ENCODE results near the gene CDHR2.
A peak's percentile ranks its signal among the peaks of the same experiment; 100 is the strongest.
"Not testable (repeated sequence)": the region's sequence is repeated elsewhere in the genome, so short reads cannot be mapped to it uniquely, and the experiment has no call there.

CDHR2 gene

DNA sequence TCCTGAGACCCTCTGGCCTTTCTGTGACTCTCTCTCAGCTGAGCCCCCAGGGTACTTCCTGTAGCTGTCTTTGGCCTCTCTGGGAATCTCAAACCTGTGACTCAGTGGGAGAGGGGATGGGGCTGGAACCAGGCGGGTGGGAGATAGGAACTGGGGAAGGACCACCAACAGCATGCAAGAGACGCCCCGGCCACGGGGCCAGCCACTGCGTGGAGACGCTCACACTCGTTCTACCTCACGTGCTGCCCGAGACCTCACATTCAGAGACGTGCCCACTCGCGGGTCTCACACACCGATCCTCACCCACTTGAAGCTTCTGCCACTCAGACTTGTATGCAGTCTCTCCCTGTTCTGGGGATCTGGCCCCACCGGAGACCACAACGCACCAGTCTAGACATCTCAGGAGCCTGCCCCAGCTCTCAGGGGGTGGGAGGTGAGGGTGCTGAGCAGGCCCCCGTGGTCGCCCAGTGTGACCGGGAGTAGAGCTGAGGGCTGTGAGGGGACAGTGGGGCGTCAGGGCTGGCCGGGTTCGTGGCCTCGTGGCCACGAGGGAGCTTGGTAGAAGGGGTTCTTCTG, 47.0 kb downstream of the CDHR2 start:
- no peak for DNase-seq (ENCODE audit: low read depth, low spot score)

DNA sequence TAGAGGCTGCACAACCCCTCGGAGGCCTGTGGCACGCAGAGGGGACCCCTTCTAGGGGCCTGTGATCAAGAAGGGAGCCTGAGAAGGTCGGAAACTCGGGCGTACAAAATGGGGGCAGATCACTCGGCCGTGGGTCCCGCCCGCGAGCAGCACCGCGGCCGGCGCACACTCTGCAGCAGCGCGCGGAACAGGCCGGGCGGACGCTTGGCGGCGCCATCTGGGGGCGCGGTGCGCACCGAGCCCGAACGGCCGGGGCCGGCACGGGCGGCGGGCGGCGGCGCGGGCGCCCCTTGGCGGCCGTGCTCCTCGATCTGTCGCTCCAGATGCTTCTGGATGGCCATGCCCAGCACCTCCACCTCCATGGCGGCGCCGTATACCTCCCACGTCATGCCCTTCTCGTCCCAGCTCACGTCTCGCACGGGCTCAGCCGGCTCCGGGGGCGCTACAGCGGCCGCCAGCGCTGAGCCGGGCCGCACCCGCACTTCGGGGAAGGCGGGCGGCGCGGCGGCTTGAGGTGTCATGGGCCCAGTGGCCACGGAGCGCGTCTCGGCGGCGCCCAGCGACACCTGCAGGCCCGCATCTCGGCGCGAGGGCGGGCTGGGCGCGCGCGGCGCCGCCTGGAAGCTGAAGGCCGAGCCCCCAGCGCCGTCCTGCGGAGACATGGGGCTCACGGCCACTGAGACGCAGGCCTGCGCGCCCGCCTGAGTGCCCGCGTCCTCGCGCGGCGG, 47.7 kb downstream of the CDHR2 start:
- DNase-seq (ENCODE audit: low read depth, low spot score) = peak; percentile 30

DNA sequence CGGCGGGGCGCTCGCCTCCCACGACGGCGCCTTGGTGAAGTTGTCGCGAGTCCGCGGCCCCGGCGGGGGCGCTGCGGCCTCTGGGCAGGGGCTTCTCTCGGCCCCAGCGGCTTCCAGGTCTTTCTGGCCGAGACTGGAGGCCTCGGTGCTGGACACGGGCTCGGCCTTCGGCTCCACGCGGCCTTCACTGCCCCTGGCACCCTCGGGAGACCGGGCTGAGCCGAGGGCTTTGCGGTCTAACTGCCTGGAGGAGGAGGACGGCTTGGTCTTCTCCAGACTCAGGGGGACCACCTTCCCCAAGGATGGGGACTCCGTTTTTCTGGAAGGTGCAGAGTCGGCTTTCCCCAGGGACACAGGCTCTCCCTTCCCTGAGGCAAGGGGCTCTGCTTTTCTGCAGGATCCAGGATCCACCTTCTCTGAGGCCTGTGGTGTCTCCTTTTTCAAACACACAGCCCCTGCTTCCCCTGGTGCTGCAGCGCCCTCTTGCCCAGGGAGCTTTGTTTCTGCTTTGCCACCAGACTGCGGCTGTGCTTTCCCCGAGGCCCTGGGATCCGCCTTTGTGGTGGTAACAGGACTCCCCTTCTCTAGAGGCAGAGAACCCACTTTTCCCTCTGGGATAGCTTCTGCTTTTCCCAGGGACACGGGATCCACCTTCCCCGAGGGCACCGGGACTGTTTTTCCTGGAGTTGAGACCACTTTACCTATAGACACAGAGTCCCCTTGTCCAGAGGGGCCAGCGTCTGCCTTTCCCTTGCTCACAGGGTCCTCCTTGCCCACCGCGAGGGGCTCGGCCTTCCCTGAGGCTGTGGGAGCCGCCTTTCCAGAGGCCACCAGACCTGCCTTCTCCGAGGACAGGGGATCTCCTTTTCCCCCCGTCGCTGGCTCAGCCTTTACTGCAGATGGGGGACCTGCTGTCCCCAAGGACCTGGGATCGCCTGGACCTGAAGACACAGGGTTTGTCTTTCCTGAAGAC, 48.6 kb downstream of the CDHR2 start:
- no peak for DNase-seq (ENCODE audit: low read depth, low spot score)

DNA sequence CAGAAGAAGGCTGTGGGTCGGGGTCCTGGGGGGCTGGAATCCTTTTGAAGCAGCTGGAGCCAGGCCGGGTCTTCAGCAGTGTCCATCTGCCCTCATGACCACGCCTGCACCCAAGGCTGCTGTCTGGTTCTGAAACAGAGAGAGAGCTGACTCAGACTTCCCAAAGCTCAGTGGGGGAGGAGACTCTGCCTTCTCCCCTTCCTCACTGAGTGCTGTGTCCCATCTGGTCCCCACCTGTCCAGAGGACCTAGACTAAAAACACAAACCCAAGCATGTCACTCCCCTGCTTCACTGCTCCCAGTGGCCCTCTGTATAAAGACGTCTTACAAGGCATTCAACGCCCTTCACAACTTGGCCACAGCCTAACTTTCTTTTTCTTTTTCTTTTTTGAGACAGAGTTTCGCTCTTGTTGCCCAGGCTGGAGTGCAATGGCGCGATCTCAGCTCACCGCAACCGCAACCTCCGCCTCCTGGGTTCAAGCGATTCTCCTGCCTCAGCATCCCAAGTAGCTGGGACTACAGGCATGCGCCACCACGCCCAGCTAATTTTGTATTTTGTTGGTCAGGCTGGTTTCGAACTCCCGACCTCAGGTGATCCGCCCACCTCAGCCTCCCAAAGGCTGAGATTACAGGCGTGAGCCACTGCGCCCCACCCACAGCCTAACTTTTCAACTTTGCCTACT, 50.7 kb downstream of the CDHR2 start:
- not testable (repeated sequence) for DNase-seq (ENCODE audit: low read depth, low spot score)

DNA sequence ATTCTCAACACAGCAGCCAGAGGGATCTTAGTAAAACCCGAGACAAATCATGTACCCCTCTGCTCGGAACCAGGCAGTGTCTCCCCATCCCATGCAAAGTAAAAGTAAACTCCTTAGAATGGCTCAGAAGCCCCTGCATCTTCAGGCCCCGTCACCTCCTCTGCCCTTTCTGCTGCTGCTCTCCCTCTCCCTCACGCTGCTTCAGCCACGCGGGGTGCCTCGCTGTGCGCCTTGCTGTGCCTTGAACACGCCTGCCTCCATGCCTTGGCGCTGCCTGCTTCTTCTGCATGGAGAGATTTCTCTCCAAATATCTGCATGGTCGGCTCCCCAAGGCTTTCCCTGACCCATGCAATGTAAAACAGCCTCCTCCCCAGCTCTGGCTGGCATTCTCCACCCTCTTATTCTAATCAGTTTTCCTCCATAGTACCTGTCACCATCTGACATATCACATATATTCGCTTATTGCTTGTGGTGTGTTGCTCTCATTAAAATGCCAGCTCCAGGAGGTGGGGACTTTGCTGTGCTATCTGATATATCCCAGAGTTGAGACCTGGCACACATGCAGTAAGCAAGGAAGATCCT, 52.9 kb downstream of the CDHR2 start:
- no peak for DNase-seq (ENCODE audit: low read depth, low spot score)

DNA sequence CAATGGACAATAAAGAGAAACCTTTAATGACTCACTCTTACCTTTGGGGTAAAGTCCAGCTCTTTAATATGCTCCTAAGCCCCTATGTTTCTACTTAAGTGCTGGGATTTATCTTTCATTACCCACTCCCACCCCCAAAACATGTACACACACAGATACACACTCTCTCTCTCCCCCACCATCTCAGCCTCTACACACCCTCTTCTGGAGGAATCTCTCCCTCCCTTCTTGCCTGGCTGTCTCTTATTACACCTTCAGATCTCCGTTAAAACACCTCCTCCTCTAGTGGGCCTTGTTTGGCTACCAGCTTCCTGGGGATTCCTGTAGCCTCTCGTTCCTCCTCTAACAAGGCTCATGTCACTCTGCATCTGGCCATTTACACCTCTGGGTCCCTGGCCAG, 53.9 kb downstream of the CDHR2 start:
- no peak for DNase-seq (ENCODE audit: low read depth, low spot score)

DNA sequence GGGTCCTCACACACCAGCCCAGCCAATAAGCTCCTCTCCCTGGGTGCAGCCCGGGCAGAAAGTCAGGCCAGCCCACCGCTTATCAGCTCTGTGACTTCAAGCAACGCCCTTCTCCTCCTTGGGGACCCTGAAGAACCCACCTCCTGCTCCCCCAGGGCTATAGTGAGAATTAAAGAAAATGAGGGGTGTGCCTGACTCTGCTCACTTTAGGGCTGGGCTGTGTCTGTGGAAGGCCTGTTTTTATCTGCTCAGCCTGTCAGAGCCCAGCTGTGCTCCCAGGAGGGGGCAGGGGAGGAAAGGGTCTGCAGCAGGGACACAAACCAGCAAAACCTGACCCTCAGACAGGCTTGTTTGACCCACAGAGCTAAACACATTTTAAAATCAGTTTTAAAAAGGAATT, 56.9 kb downstream of the CDHR2 start:
- DNase-seq (ENCODE audit: low read depth, low spot score) = no peak

DNA sequence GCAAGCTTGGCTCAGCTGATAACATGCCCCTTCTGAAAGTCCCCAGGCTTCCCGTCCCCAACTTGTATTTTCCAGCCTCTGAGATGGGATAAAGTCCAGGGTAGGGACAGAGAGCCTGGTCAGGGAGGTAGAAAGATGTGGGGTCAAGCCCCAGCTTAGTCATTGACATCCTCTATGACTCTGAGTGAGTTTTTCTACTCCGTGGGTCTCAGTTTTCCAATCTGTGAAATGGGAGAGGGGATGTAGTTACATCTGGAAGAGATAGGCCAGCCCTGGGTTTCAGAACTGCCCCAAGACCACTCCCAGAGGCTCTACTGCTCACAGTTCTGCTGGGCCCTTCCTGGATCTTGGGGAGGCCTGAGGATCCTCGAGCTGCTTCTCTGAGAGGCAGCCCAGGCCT, 57.7 kb downstream of the CDHR2 start:
- DNase-seq (ENCODE audit: low read depth, low spot score) = no peak

DNA sequence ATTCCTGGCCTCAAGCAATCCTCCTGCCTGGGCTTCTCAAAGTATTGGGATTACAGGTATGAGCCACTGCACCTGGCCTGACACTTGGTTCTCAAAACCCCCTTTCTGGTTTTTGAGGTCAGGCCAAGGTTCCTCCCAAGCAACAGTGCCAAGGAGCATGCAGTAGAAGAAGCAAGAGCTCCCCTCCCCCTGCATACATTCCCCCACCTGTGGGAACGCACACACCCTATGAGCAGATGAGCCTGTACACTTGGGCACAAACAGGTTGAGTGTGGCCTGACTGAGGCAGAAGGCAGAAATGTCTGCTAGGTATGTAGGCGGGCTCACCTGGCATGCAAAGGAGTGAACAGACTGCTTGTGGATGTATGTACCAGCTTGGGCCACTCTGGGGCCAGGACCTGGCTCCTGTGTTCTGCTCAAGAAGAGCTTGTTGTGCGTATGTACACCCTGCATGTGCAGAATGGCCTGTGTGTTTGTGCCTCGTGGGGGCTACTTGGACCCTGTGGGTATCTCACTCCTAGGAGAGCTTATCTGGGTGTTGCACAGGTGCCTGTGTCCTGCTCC, 59.1 kb downstream of the CDHR2 start:
- no peak for DNase-seq (ENCODE audit: low read depth, low spot score)

DNA sequence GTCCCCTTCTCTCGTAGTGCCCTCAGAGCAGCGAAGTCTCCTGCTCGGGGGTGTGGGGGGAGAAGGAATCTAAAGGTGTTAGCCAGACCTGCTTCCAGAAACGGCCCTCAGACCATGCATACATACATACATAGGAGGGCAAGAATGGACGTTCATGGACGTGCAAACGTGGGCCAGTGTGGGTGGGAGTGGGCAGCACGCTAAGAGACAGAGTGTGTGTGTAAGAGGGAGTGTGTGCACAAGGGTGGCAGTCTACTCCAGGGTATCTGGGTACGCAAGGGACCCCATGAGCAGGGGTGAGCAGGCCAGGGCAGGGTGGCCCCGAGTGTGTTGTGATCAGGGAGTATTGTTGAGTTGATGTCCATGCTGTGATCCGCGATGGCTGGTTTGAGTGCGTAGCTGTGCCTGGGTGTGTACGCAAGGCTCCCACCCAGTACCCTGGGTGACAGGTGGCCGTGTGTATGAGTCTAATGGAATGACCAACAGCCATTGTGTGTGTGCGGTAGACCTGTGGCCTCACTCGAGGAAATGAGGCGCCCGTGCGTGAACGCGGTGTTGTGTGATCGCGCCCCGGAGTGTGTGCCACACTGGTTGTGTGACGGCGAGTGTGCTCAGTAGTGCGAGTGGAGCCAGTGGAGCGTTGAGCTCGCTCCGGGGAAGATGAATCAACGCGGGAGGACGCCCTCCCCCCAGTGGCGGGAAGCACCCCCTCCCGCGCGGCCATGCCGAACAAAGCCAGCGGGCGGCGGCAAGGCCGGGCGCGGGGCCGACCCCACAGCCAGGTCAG, 60.0 kb downstream of the CDHR2 start:
- no peak for DNase-seq (ENCODE audit: low read depth, low spot score)

DNA sequence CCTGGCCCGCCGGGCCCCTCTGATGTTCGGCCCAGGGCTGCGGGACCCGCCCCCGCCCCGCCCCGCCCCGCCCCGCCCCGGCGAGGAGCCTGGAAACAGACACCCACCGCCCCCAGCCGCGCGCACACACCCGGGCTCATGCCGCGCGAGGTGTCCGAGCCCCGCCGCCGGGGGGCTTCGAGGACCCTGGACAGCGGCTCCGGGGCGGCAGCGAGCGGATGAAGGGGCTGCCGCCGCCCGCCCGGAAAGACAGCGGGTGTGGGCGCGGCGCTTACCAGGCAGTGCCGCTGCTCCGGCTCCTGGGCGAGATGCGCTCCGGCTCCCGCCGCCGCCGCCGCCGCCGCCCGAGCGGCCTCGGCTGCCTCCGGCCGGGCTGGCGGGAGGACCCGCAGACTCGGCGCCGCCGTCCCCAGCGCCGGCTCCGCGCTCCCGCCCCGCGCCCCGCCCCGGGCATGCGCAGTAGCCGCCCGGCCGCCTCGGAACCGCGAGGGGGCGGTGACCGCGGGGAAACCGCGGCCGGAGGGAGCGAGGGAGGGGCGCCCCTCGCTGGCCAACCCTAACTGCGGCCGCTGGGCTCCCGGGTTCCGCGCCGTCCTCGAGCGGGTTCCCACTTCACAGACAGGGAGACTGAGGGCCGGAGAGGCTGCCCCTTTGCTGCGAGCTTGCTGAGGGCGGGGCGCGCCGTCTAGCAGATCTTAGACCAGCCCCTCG, 60.7 kb downstream of the CDHR2 start, which contains the start of gene GPRIN1:
Gene GPRIN1 (minus strand): TSS at position 433 of the 711 bp plus-strand sequence. CDS start 10,322 bp downstream, outside the sequence.
- no peak for DNase-seq (ENCODE audit: low read depth, low spot score)

DNA sequence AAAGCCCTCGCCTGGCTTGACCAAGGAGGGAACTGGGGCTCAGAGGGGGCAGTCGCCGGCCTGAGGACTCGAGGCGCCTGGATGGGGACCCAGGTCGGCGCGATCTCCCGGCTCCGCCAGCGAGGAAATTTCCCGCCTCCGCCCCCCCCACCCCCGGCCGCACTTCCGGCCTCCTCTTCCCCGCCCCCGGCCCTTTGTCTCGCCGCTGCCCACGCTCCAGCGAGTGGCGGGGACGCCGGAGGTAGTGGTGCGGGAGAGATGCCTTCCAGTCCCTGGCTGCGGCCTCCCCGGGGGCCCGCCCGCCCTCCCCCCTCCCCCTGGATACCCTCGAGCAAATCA, 61.3 kb downstream of the CDHR2 start:
- DNase-seq (ENCODE audit: low read depth, low spot score) = no peak

DNA sequence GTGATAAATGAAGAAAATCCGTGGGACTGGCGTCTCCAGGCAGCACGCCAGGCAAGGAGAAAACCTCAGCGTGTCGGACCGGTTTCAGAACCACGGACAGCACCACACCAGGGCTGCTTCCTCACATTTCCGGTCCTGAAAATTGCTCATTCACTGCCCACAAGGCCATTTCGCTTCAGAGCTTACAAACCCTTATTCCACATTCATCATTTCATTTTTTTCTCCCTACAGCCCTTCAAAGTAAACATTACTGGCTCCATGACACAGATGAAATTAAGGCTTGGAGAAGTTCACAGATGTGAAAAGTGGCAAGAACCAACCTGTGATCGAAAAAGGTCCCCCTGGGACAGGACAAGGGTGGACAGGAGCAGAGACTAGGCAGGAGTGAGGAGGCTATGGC, 62.3 kb downstream of the CDHR2 start:
- DNase-seq (ENCODE audit: low read depth, low spot score) = no peak

DNA sequence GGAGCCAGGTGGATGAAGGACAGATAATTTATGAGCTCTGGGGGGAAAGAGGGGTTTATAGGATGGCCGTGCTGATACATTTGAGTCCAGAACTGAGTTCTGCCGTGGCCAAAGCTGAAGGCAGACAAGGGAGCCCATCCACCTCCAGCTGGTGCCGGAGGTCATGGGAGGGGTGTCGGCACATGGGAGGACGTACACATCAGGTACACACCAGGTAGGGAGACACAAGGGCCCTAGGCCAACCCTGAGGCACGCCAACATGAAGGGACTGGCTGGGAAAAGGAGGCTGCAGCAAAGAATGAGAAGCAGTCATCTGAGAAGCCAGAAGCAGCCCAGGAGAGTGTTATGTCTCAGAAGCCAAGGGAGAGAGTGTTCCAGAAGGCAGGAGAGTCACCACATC, 62.9 kb downstream of the CDHR2 start:
- no peak for DNase-seq (ENCODE audit: low read depth, low spot score)

DNA sequence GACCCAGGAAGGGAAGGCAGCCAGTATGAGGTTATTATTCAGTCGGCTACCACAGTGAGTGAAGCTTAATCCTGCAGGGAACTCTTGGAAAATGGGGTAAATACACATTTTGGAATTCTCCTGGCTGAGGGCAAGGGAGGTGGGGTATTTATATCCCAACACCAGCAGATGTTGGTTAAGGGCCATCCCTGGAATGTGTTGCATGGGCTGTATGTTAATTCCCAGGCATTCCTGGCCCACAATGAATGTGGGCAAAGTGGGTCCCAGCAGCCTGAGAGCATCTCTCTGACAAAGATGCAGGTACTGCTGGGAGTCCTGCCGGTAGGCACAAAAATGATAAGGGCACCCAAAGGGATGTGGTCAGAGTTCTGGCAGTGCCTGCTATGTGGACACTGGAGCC, 63.7 kb downstream of the CDHR2 start:
- no peak for DNase-seq (ENCODE audit: low read depth, low spot score)

DNA sequence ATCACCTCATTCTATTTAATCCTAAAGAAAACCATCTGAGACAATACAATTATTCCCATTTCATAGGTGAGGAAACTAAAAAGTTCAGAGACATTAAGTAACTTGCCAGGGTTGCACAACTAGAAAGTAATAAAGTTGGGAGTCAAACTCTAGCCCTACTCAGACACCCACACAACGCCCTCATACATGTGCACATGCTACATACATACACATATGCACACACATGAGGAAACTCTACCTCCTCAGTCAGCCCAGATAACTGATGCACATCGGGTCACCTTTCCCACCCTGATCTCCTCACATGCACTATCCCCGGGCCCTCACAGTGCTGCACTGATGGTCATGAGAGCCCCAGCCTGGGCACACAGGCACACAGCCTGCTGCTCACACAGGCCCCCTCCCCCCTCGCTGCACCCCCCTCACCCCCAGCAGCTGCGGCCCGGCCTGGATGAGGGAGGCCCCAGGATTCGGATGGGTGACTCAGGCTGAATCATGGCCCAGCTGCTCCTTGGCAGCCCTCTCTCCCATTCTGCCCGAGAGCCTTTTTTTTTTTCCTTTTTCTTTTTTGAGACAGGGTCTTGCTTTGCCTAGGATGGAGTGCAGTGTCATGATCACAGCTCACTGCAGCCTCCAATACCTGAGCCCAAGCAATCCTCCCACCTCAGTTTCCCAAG, 65.8 kb downstream of the CDHR2 start:
- no peak for DNase-seq (ENCODE audit: low read depth, low spot score)

DNA sequence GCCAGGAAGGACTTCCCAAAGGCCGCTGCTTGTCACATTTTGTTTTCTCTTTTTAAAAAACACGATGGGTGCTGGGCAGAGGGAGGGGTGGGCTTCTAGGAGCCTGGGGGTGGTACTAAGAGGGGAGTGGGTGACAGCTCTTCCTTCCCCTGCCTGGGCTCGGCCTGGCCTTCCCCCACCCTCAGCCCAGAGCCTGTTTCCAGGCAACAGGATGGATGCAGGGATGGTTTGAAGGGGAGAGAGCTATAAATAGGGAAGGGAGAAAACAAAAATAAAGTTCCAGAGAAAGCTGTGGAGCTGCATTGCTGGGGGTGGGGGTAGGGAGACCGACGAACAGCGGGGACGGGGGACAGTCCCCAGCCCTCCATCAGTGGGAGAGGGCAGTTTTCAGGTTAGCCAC, 67.4 kb downstream of the CDHR2 start:
- no peak for DNase-seq (ENCODE audit: low read depth, low spot score)

DNA sequence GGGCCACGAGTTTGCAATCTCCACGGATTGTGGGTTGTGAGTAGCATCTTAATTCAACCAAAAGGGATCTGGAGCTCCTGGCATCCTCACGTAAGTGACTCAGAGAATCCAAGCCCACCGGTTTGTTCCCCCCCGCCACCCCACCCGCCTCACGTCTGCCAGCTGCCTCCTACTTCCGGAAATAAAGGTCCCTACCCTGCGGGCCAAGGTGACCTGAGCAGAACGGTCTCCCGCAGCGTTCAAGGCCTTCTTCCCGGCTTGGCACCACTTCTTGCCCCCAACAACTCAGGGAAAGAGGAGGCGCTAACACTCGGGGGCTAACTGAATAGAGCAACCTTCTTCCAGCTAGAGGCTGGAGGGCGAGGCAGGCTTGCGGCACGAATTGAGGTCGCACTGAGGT, 69.6 kb downstream of the CDHR2 start:
- no peak for DNase-seq (ENCODE audit: low read depth, low spot score)

DNA sequence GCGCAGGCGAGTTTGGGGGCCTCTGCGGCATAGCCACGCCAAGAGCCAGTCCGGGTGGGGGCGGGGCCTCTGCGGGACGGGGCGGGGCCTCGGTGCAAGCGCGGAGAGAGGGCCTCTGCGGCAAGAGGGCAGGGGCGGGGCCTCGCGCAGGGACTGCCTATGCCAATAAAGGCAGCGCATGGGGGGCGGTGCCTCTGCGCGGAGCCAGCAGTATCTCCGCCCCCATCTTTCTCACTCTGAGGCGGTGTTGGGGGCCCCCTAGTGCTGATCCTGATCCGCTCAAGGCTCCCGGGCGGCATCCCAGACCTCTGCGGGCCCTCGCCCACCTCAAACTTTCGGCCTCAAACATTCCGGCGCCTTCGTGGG, 70.0 kb downstream of the CDHR2 start:
- DNase-seq (ENCODE audit: low read depth, low spot score) = peak; percentile 65
